Activated T-helper 2 cell treated with anti-CD3 and anti-CD28 coated beads, Interferon-gamma antibody, Interleukin-2, Interleukin-4, amounts not matched to agents 10 μg/mL and 5 μg/mL and 100 μg/mL, durations not matched to agents 14 hours and 24 hours and 36 hours (primary cell): ENCODE data around the gene ADH1C. TPM values are rescaled to one million over a fixed set of nuclear protein-coding genes. Genes with fewer than 3 reads are reported as not detected.
"Not testable (repeated sequence)": the region's sequence is repeated elsewhere in the genome, so short reads cannot be mapped to it uniquely, and the experiment has no call there.

Experiments used
- DNase-seq: peaks from one replicate; pipeline ENCODE4 v3.0.0; 2021; ENCODE audit warnings: low spot score
- H3K27ac Mint-ChIP-seq: one replicate; pipeline ENCODE4 v1.8.0; 2021; ENCODE audit warnings: mixed read lengths
- H3K27me3 Mint-ChIP-seq: one replicate; pipeline ENCODE4 v1.8.0; 2021; ENCODE audit warnings: low read depth, mixed read lengths
- H3K36me3 Mint-ChIP-seq: one replicate; pipeline ENCODE4 v1.8.0; 2021; ENCODE audit warnings: low read depth, mixed read lengths
- H3K4me1 Mint-ChIP-seq: one replicate; pipeline ENCODE4 v1.8.0; 2021; ENCODE audit warnings: low read depth, mixed read lengths
- H3K4me3 Mint-ChIP-seq: one replicate; pipeline ENCODE4 v1.8.0; 2021; ENCODE audit warnings: low read depth, mild to moderate bottlenecking, moderate library complexity, mixed read lengths
- H3K9me3 Mint-ChIP-seq: one replicate; pipeline ENCODE4 v1.8.0; 2021; ENCODE audit warnings: mixed read lengths
- intact Hi-C: fragments of 100-400 bp; cut with micrococcal nuclease; formaldehyde crosslinking; loops from one replicate; pipeline ENCODE4 v1.15.1; 2023
- total RNA-seq: library from RNA; stranded (reverse); gene quantifications from 2 replicates; pipeline ENCODE4 v1.2.3, GENCODE V29; 2022

Gene ADH1C
- total RNA-seq, 1 donor from 2014 or later, result not detected

GRCh38 chr4:99378876-99379275 is 26.3 kb upstream of the ADH1C start:
- DNase-seq, result no peak
- Mint-ChIP-seq H3K36me3 (no peaks in the 10 kb centered on the region), H3K27ac (no peak overlapping the region), H3K4me3 (no peak overlapping the region), H3K9me3 (peaks cover 3% of the 10 kb centered on the region), H3K4me1 (no peaks in the 10 kb centered on the region), H3K27me3 (peaks cover 13% of the 10 kb centered on the region)
- intact Hi-C loops, result no loop called here

- peaks cover 11% of the 10 kb centered on the region for H3K27me3 Mint-ChIP-seq
- DNase-seq, H3K27ac Mint-ChIP-seq, H3K4me1 Mint-ChIP-seq, H3K9me3 Mint-ChIP-seq, intact Hi-C loops, H3K4me3 Mint-ChIP-seq, H3K36me3 Mint-ChIP-seq: not testable (repeated sequence)
Measured at GRCh38 chr4:99377341-99377740, 24.8 kb upstream of the ADH1C start.

- DNase-seq, H3K36me3 Mint-ChIP-seq, H3K27me3 Mint-ChIP-seq, H3K4me1 Mint-ChIP-seq, H3K4me3 Mint-ChIP-seq, intact Hi-C loops, H3K9me3 Mint-ChIP-seq, H3K27ac Mint-ChIP-seq: not testable (repeated sequence)
Measured at GRCh38 chr4:99372464-99372863, 19.9 kb upstream of the ADH1C start.

- H3K4me1 Mint-ChIP-seq, H3K27ac Mint-ChIP-seq: not testable (repeated sequence)
Measured at GRCh38 chr4:99367817-99368216, 15.3 kb upstream of the ADH1C start.

GRCh38 chr4:99366491-99366890 is 13.9 kb upstream of the ADH1C start:
- Mint-ChIP-seq H3K4me1 (no peaks in the 10 kb centered on the region), H3K27ac (no peak overlapping the region), H3K9me3 (no peaks in the 10 kb centered on the region), H3K4me3 (no peak overlapping the region), H3K36me3 (no peaks in the 10 kb centered on the region), H3K27me3 (peaks cover 2% of the 10 kb centered on the region)
- DNase-seq, result no peak
- intact Hi-C loops, result no loop called here

More at GRCh38 chr4:99367817-99368216, 15.3 kb upstream of the ADH1C start:
- H3K4me3 Mint-ChIP-seq, DNase-seq, H3K9me3 Mint-ChIP-seq, H3K36me3 Mint-ChIP-seq, H3K27me3 Mint-ChIP-seq, intact Hi-C loops: not testable (repeated sequence)

- Mint-ChIP-seq H3K4me3 (no peak overlapping the region), H3K36me3 (no peaks in the 10 kb centered on the region), H3K27ac (no peak overlapping the region), H3K9me3 (no peaks in the 10 kb centered on the region), H3K27me3 (peaks cover 2% of the 10 kb centered on the region), H3K4me1 (no peaks in the 10 kb centered on the region)
- intact Hi-C loops, result no loop called here
- no peak for DNase-seq
Measured at GRCh38 chr4:99362768-99363167, 10.2 kb upstream of the ADH1C start.

- no peak for DNase-seq
- peaks cover 2% of the 10 kb centered on the region for H3K27me3 Mint-ChIP-seq
- intact Hi-C loops, result no loop called here
- no peak overlapping the region for H3K27ac Mint-ChIP-seq
- no peak overlapping the region for H3K4me3 Mint-ChIP-seq
- H3K4me1 Mint-ChIP-seq, result no peaks in the 10 kb centered on the region
- H3K36me3 Mint-ChIP-seq, result no peaks in the 10 kb centered on the region
- no peaks in the 10 kb centered on the region for H3K9me3 Mint-ChIP-seq
Measured at GRCh38 chr4:99361899-99362275, 9.3 kb upstream of the ADH1C start.

GRCh38 chr4:99361268-99361898 is 8.8 kb upstream of the ADH1C start:
- Mint-ChIP-seq H3K27ac (no peak overlapping the region), H3K9me3 (no peaks in the 10 kb centered on the region), H3K4me3 (no peak overlapping the region), H3K36me3 (no peaks in the 10 kb centered on the region), H3K27me3 (peaks cover 2% of the 10 kb centered on the region), H3K4me1 (peaks cover 3% of the 10 kb centered on the region)
- no peak for DNase-seq
- intact Hi-C loops, result no loop called here

GRCh38 chr4:99359480-99360204 is 7.1 kb upstream of the ADH1C start:
- intact Hi-C loops, result no loop called here
- no peaks in the 10 kb centered on the region for H3K27me3 Mint-ChIP-seq
- DNase-seq, result no peak
- peaks cover 4% of the 10 kb centered on the region for H3K9me3 Mint-ChIP-seq
- peaks cover 9% of the 10 kb centered on the region for H3K4me1 Mint-ChIP-seq
- H3K27ac Mint-ChIP-seq, result no peak overlapping the region
- H3K36me3 Mint-ChIP-seq, result no peaks in the 10 kb centered on the region
- no peak overlapping the region for H3K4me3 Mint-ChIP-seq

- H3K4me1 Mint-ChIP-seq, result peaks cover 9% of the 10 kb centered on the region
- peaks cover 4% of the 10 kb centered on the region for H3K9me3 Mint-ChIP-seq
- no peak overlapping the region for H3K4me3 Mint-ChIP-seq
- DNase-seq, result no peak
- intact Hi-C loops, result no loop called here
- H3K27me3 Mint-ChIP-seq, result no peaks in the 10 kb centered on the region
- no peaks in the 10 kb centered on the region for H3K36me3 Mint-ChIP-seq
- no peak overlapping the region for H3K27ac Mint-ChIP-seq
Measured at GRCh38 chr4:99357948-99358347, 5.4 kb upstream of the ADH1C start.

- peaks cover 9% of the 10 kb centered on the region for H3K4me1 Mint-ChIP-seq
- no peaks in the 10 kb centered on the region for H3K27me3 Mint-ChIP-seq
- H3K4me3 Mint-ChIP-seq, result no peak overlapping the region
- intact Hi-C loops, result no loop called here
- H3K9me3 Mint-ChIP-seq, result peaks cover 4% of the 10 kb centered on the region
- no peak overlapping the region for H3K27ac Mint-ChIP-seq
- DNase-seq, result no peak
- H3K36me3 Mint-ChIP-seq, result no peaks in the 10 kb centered on the region
Measured at GRCh38 chr4:99356992-99357391, 4.4 kb upstream of the ADH1C start.

- intact Hi-C loops, H3K4me3 Mint-ChIP-seq: not testable (repeated sequence)
Measured at GRCh38 chr4:99356149-99356548, 3.6 kb upstream of the ADH1C start.

GRCh38 chr4:99351487-99351886 is 1.1 kb downstream of the ADH1C start:
- H3K36me3 Mint-ChIP-seq, result no peaks in the 10 kb centered on the region
- H3K27ac Mint-ChIP-seq, result no peak overlapping the region
- no peak for DNase-seq
- peaks cover 4% of the 10 kb centered on the region for H3K9me3 Mint-ChIP-seq
- H3K4me3 Mint-ChIP-seq, result no peak overlapping the region
- intact Hi-C loops, result no loop called here
- H3K27me3 Mint-ChIP-seq, result no peaks in the 10 kb centered on the region
- peaks cover 7% of the 10 kb centered on the region for H3K4me1 Mint-ChIP-seq

More at GRCh38 chr4:99356149-99356548, 3.6 kb upstream of the ADH1C start:
- H3K9me3 Mint-ChIP-seq, H3K27me3 Mint-ChIP-seq, DNase-seq, H3K4me1 Mint-ChIP-seq, H3K27ac Mint-ChIP-seq, H3K36me3 Mint-ChIP-seq: not testable (repeated sequence)
